ENCODE measurements around the gene NEMP2.

NEMP2 gene

GRCh38 chr2:190462181-190462580, 72.3 kb downstream of the NEMP2 start:
- TF ChIP-seq TAF1 (IDR thresholded peaks at IDR 0.05; ENCODE audit: borderline replicate concordance, low read depth, low read length) (no peak), POLR2AphosphoS5 (IDR thresholded peaks at IDR 0.05; ENCODE audit: low read depth, low read length) (no peak), POLR2A (IDR thresholded peaks at IDR 0.05; ENCODE audit: low read depth, low read length) (no peak)
- DNase-seq (ENCODE audit: insufficient read length): no peak
- no peak for FAIRE-seq

- TF ChIP-seq POLR2AphosphoS5 (IDR thresholded peaks at IDR 0.05; ENCODE audit: low read depth, low read length) (no peak), POLR2A (IDR thresholded peaks at IDR 0.05; ENCODE audit: low read depth, low read length) (no peak), TAF1 (IDR thresholded peaks at IDR 0.05; ENCODE audit: borderline replicate concordance, low read depth, low read length) (no peak)
- FAIRE-seq (no peak), DNase-seq (ENCODE audit: insufficient read length) (no peak)
These were observed 74.0 kb downstream of the NEMP2 start for GRCh38 chr2:190460487-190460886.

- DNase-seq (ENCODE audit: insufficient read length) (no peak), FAIRE-seq (no peak)
- TF ChIP-seq POLR2AphosphoS5 (IDR thresholded peaks at IDR 0.05; ENCODE audit: low read depth, low read length) (no peak), POLR2A (IDR thresholded peaks at IDR 0.05; ENCODE audit: low read depth, low read length) (no peak), TAF1 (IDR thresholded peaks at IDR 0.05; ENCODE audit: borderline replicate concordance, low read depth, low read length) (no peak)
These were observed 74.6 kb downstream of the NEMP2 start for GRCh38 chr2:190459881-190460280.

DNA sequence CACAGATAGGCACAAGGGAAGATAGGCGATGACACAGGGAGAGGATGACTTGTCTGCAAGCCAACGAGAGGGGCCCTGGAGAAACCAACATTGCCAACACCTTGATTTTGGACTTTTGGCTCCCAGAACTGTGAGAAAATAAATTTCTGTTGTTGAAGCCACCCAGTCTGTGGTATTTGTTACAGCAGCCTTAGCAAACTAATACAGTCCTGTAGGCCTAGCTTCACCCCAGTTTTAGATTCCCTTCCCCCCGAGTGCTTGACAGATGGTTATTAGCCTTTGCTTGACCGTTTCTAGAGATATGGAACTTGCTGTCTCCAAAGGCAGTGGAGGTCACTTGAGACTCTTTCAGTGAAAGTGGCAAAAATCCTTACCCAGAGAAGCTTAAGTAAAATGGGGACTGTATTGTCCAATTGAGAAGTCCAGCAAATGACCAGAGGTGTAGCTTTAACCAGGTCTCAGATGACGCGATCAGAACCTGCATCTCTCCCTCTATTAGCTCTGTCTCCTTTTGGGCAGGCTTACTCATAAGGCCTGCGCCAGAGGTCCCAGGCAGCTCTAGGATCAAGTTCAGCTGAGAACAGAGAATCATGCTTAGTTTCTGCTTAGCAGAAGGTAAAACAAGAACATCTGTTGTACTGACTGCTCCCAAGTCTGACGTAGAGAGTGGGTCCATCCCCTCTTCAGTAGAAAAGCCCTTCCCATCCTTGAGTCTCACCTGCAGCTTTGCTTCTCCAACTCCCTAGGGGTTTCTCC, 76.0 kb downstream of the NEMP2 start:
- no peak for TF ChIP-seq TAF1 (IDR thresholded peaks at IDR 0.05; ENCODE audit: borderline replicate concordance, low read depth, low read length)
- no peak for TF ChIP-seq POLR2AphosphoS5 (IDR thresholded peaks at IDR 0.05; ENCODE audit: low read depth, low read length)
- TF ChIP-seq POLR2A (IDR thresholded peaks at IDR 0.05; ENCODE audit: low read depth, low read length): no peak
- FAIRE-seq (no peak), DNase-seq (ENCODE audit: insufficient read length) (no peak)

- DNase-seq (ENCODE audit: insufficient read length) (no peak), FAIRE-seq (no peak)
- TF ChIP-seq TAF1 (IDR thresholded peaks at IDR 0.05; ENCODE audit: borderline replicate concordance, low read depth, low read length) (no peak), POLR2A (IDR thresholded peaks at IDR 0.05; ENCODE audit: low read depth, low read length) (no peak), POLR2AphosphoS5 (IDR thresholded peaks at IDR 0.05; ENCODE audit: low read depth, low read length) (no peak)
These were observed 77.3 kb downstream of the NEMP2 start for GRCh38 chr2:190457256-190457655.

DNA sequence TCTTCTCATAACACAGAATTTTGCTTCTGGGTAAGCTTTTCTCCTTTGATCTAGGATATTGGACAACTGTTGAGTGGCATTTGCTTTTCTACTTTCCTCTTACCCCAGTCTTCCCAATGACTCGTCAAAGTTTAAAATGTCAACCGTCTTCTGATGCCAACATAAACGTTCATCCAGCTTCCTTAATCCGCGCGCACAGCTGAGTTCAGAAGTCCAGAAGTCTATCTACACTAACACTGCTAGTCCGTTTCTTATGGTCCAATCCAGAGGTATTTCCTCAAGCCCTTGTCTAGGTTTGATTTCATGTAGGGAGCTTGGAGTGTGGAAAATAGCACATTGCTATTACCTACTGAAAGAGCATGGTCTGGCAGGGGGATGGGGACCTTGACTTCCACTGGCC, 77.7 kb downstream of the NEMP2 start:
- DNase-seq (ENCODE audit: insufficient read length): no peak
- no peak for FAIRE-seq

DNA sequence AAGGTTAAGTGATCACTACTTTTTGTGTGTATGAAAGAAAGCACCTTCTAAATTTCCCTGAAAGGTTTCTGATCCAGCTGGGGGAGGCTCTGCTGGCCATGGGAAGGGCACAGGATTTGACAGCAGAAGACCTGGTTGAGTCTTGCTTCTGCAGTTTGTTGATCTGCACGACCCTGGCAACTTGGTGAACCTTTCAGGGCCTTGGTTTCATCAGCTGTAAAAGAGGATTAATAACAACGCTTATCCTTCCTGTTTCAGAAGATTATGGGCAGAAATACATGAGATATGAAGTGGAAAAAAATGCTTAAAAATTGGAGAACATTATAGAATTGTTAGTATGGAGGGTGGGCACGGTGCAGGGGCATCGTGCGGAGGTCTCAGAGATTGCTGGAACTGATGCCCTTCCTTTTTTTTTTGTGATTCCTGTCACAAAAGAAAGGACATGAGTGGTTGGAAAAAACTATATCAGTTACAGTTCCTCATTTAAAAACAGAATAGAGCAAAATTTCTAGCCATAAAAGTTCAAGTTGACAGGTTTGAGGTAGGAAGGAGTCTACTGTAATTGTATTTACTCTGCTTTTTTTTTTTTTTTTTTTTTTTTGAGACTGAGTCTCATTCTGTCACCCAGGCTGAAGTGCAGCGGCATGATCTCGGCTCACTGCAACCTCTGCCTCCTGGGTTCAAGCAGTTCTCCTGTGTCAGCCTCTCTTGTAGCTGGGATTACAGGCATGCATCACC, 79.0 kb downstream of the NEMP2 start:
- DNase-seq (ENCODE audit: insufficient read length): no peak
- FAIRE-seq: no peak
- TF ChIP-seq POLR2A (IDR thresholded peaks at IDR 0.05; ENCODE audit: low read depth, low read length) (no peak), POLR2AphosphoS5 (IDR thresholded peaks at IDR 0.05; ENCODE audit: low read depth, low read length) (no peak), TAF1 (IDR thresholded peaks at IDR 0.05; ENCODE audit: borderline replicate concordance, low read depth, low read length) (no peak)

More for the DNA sequence above, 77.7 kb downstream of the NEMP2 start:
- TF ChIP-seq POLR2AphosphoS5 (IDR thresholded peaks at IDR 0.05; ENCODE audit: low read depth, low read length): no peak
- no peak for TF ChIP-seq TAF1 (IDR thresholded peaks at IDR 0.05; ENCODE audit: borderline replicate concordance, low read depth, low read length)
- TF ChIP-seq POLR2A (IDR thresholded peaks at IDR 0.05; ENCODE audit: low read depth, low read length): no peak

DNA sequence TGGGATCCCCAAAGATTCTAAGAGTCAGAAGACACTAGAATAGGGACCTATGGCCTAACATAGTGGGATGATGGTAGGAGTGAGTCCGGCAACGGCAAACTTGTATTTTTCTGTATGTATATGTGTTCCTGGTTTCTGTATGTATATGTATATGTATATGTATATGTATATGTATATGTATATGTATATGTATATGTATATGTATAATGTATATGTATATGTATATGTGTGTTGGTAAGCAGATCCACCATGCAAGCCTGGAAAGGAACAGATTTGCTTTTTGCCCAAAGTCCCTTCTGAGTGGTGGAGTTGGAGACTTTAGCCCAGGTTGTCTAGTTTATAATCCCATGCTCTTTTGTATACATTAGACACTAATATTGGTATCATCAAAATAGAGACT, 79.7 kb downstream of the NEMP2 start:
- no peak for TF ChIP-seq TAF1 (IDR thresholded peaks at IDR 0.05; ENCODE audit: borderline replicate concordance, low read depth, low read length)
- TF ChIP-seq POLR2AphosphoS5 (IDR thresholded peaks at IDR 0.05; ENCODE audit: low read depth, low read length): no peak
- TF ChIP-seq POLR2A (IDR thresholded peaks at IDR 0.05; ENCODE audit: low read depth, low read length): no peak
- no peak for FAIRE-seq
- no peak for DNase-seq (ENCODE audit: insufficient read length)
